ENCODE results near the gene LMOD3.
A peak's percentile ranks its signal among the peaks of the same experiment; 100 is the strongest.

Gene LMOD3

GRCh38 chr3:69121950-69122349 is 445 bp downstream of the LMOD3 start:
- no peak for DNase-seq (ENCODE audit: low read depth in 2 of 2)

GRCh38 chr3:69121513-69121912 is 882 bp downstream of the LMOD3 start:
- no peak for DNase-seq (ENCODE audit: low read depth in 2 of 2)

GRCh38 chr3:69120879-69121464 is 1.4 kb downstream of the LMOD3 start:
- DNase-seq (ENCODE audit: low read depth in 2 of 2), result peak; percentile 61 to 69

- no peak for DNase-seq (ENCODE audit: low read depth in 2 of 2)
These were observed 2.7 kb downstream of the LMOD3 start for GRCh38 chr3:69119681-69120080.

- no peak for DNase-seq (ENCODE audit: low read depth in 2 of 2)
These were observed 3.3 kb downstream of the LMOD3 start for GRCh38 chr3:69119138-69119537.

GRCh38 chr3:69118555-69118954 is 3.8 kb downstream of the LMOD3 start:
- DNase-seq (ENCODE audit: low read depth in 2 of 2), result no peak

- DNase-seq (ENCODE audit: low read depth in 2 of 2), result no peak
These were observed 5.5 kb downstream of the LMOD3 start for GRCh38 chr3:69116897-69117296.

GRCh38 chr3:69116162-69116561 is 6.2 kb downstream of the LMOD3 start:
- no peak for DNase-seq (ENCODE audit: low read depth in 2 of 2)

GRCh38 chr3:69115731-69116130 is 6.7 kb downstream of the LMOD3 start:
- DNase-seq (ENCODE audit: low read depth in 2 of 2), result no peak

- no peak for DNase-seq (ENCODE audit: low read depth in 2 of 2)
These were observed 8.9 kb downstream of the LMOD3 start for GRCh38 chr3:69113536-69113935.

GRCh38 chr3:69110941-69111546 is 11.4 kb downstream of the LMOD3 start:
- no peak for DNase-seq (ENCODE audit: low read depth in 2 of 2)

GRCh38 chr3:69108811-69109210 is 13.6 kb downstream of the LMOD3 start:
- DNase-seq (ENCODE audit: low read depth in 2 of 2), result no peak

GRCh38 chr3:69107841-69108240 is 14.6 kb downstream of the LMOD3 start:
- no peak for DNase-seq (ENCODE audit: low read depth in 2 of 2)

GRCh38 chr3:69105320-69105719 is 17.1 kb downstream of the LMOD3 start:
- DNase-seq (ENCODE audit: low read depth in 2 of 2), result no peak

GRCh38 chr3:69104586-69104985 is 17.8 kb downstream of the LMOD3 start:
- DNase-seq (ENCODE audit: low read depth in 2 of 2), result no peak

- no peak for DNase-seq (ENCODE audit: low read depth in 2 of 2)
These were observed 19.3 kb downstream of the LMOD3 start for GRCh38 chr3:69103123-69103522.

GRCh38 chr3:69102384-69102783 is 20.0 kb downstream of the LMOD3 start:
- no peak for DNase-seq (ENCODE audit: low read depth in 2 of 2)

GRCh38 chr3:69099576-69099975 is 22.8 kb downstream of the LMOD3 start:
- DNase-seq (ENCODE audit: low read depth in 2 of 2), result no peak

GRCh38 chr3:69097407-69098086 is 24.8 kb downstream of the LMOD3 start:
- no peak for DNase-seq (ENCODE audit: low read depth in 2 of 2)

- DNase-seq (ENCODE audit: low read depth in 2 of 2), result no peak
These were observed 26.1 kb downstream of the LMOD3 start for GRCh38 chr3:69096299-69096698.

- DNase-seq (ENCODE audit: low read depth in 2 of 2), result no peak
These were observed 26.8 kb downstream of the LMOD3 start for GRCh38 chr3:69095636-69096035.

- DNase-seq (ENCODE audit: low read depth in 2 of 2), result no peak
These were observed 27.8 kb downstream of the LMOD3 start for GRCh38 chr3:69094467-69095205.

Measured in stimulated activated CD8-positive, alpha-beta memory T cell treated with anti-CD3 and anti-CD28 coated beads, Interleukin-7, amount 100 ng/mL, for 1 hour (primary cell).